K562 (cell line): ENCODE results near the gene PARP1. TPM values are rescaled to one million over a fixed set of nuclear protein-coding genes. Genes with fewer than 3 reads are reported as not detected.

ENCODE experiments used
- BMI1 ChIP-seq: fragments of 150-350 bp; IDR thresholded peaks from 2 replicates; pipeline ENCODE4 v1.6.1; 2014; ENCODE audit warnings: low read length
- CREB3L1 ChIP-seq: fragments of 450-650 bp; IDR thresholded peaks from 2 replicates; pipeline ENCODE4 v1.6.1; 2014; ENCODE audit warnings: low read depth, mild to moderate bottlenecking, moderate library complexity, borderline replicate concordance
- DDX20 ChIP-seq: fragments of 450-650 bp; IDR thresholded peaks from 2 replicates; pipeline ENCODE4 v1.6.1; 2016; ENCODE audit warnings: missing genetic modification characterization, low read depth, mild to moderate bottlenecking, missing compliant biosample characterization, moderate library complexity
- GTF2E2 ChIP-seq: fragments of 200-800 bp; sonication (Bioruptor generic); IDR thresholded peaks from 2 replicates; pipeline ENCODE4 v1.6.1; 2016; ENCODE audit warnings: missing genetic modification characterization, missing compliant biosample characterization
- HDAC1 ChIP-seq, 2 experiments: fragments of 450-650 bp; IDR thresholded peaks; 2 replicates each; pipeline ENCODE4 v1.6.1; 2016 to 2017; ENCODE audit warnings: inconsistent platforms in 1 of 2, mild to moderate bottlenecking in 1 of 2, moderate library complexity in 1 of 2
- NFIX ChIP-seq: fragments of 250-450 bp; sonication (Bioruptor Pico); IDR thresholded peaks from 2 replicates; pipeline ENCODE4 v1.4.0; 2020; ENCODE audit warnings: low read depth, mild to moderate bottlenecking, moderate library complexity
- NR1H2 ChIP-seq: sonication (generic); formaldehyde crosslinking; IDR thresholded peaks from 2 replicates; pipeline ENCODE4 v1.4.0; 2020; ENCODE audit warnings: mild to moderate bottlenecking, missing genetic modification reagents
- POLR2A ChIP-seq: fragments of 450-650 bp; conservative IDR thresholded peaks from 2 replicates; pipeline ENCODE4 v1.6.1; 2016
- PURB ChIP-seq: sonication (generic); formaldehyde crosslinking; IDR thresholded peaks from 2 replicates; pipeline ENCODE4 v1.9.0; 2021; ENCODE audit warnings: low read depth, mild to moderate bottlenecking, missing genetic modification reagents
- RBM22 ChIP-seq: fragments of 200-400 bp; formaldehyde crosslinking; IDR thresholded peaks from 2 replicates; pipeline ENCODE4 v1.6.1; 2018; ENCODE audit warnings: low read length, low read depth; ENCODE audit not compliant: poor library complexity, severe bottlenecking
- SOX6 ChIP-seq: fragments of 450-650 bp; IDR thresholded peaks from 2 replicates; pipeline ENCODE4 v1.6.1; 2014; ENCODE audit warnings: mild to moderate bottlenecking
- ZNF586 ChIP-seq: fragments of 450-650 bp; formaldehyde crosslinking; conservative IDR thresholded peaks from 2 replicates; pipeline ENCODE4 v1.4.0; 2020; ENCODE audit warnings: mild to moderate bottlenecking, moderate library complexity
- ZNF707 ChIP-seq: fragments of 250-450 bp; sonication (Bioruptor Pico); conservative IDR thresholded peaks from 2 replicates; pipeline ENCODE4 v1.8.0; 2022; ENCODE audit warnings: inconsistent platforms, mild to moderate bottlenecking, moderate library complexity
- polyA plus RNA-seq, 8 experiments: library from polyadenylated mRNA; depleted of rRNA in 4 of 8; stranded (reverse) in 5 of 8; unstranded in 3 of 8; fragments of >200 nt; fragmentation: Nextera tagmentation in 2 of 8; fragmentation: Illumina TruSeq in 1 of 8; extraction: Ambion mirVana in 2 of 8; extraction: Trizol in 1 of 8; gene quantifications; 2 replicates each; pipeline versions ENCODE4 v1.2.1 to v1.2.3, GENCODE V29; 2011 to 2014; ENCODE audit warnings: inconsistent platforms in 1 of 8, missing spikeins in 1 of 8
- total RNA-seq, 7 experiments: library from RNA; depleted of rRNA in 6 of 7; stranded (reverse); fragments of >200 nt in 6 of 7; fragmentation: Illumina TruSeq in 2 of 7; extraction: Trizol in 2 of 7; gene quantifications; 2 replicates each; pipeline versions ENCODE4 v1.2.1 to v1.2.3, GENCODE V29; 2011 to 2021; ENCODE audit warnings: low replicate concordance in 1 of 7
- TF ChIP-seq, protein P1 (sequence below), 2 experiments: fragments of 450-650 bp; formaldehyde crosslinking in 1 of 2; IDR thresholded peaks; 2 replicates each; pipeline versions ENCODE4 v1.4.0 to v1.6.1; 2014 to 2020; ENCODE audit warnings: mild to moderate bottlenecking in 2 of 2, borderline replicate concordance in 1 of 2, low read depth in 1 of 2
- TF ChIP-seq, protein P2 (sequence below): sonication (generic); formaldehyde crosslinking; IDR thresholded peaks from 2 replicates; pipeline ENCODE4 v1.8.0; 2022; ENCODE audit warnings: mild to moderate bottlenecking, missing genetic modification reagents, borderline replicate concordance

The PARP1 gene
- total and polyA plus RNA-seq, 9 of the 15 experiments (the other 6 are each of a cell fraction or from before 2014, with no cell fraction given), result 121 to 306 (median 250) TPM

- TF ChIP-seq, protein P1, sequence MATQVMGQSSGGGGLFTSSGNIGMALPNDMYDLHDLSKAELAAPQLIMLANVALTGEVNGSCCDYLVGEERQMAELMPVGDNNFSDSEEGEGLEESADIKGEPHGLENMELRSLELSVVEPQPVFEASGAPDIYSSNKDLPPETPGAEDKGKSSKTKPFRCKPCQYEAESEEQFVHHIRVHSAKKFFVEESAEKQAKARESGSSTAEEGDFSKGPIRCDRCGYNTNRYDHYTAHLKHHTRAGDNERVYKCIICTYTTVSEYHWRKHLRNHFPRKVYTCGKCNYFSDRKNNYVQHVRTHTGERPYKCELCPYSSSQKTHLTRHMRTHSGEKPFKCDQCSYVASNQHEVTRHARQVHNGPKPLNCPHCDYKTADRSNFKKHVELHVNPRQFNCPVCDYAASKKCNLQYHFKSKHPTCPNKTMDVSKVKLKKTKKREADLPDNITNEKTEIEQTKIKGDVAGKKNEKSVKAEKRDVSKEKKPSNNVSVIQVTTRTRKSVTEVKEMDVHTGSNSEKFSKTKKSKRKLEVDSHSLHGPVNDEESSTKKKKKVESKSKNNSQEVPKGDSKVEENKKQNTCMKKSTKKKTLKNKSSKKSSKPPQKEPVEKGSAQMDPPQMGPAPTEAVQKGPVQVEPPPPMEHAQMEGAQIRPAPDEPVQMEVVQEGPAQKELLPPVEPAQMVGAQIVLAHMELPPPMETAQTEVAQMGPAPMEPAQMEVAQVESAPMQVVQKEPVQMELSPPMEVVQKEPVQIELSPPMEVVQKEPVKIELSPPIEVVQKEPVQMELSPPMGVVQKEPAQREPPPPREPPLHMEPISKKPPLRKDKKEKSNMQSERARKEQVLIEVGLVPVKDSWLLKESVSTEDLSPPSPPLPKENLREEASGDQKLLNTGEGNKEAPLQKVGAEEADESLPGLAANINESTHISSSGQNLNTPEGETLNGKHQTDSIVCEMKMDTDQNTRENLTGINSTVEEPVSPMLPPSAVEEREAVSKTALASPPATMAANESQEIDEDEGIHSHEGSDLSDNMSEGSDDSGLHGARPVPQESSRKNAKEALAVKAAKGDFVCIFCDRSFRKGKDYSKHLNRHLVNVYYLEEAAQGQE (IDR thresholded peaks at IDR 0.05; ENCODE audit: borderline replicate concordance), result no peak
- TF ChIP-seq, protein P1 (CRISPR knock-in tag; IDR thresholded peaks at IDR 0.05; ENCODE audit: low read depth), result no peak
- TF ChIP-seq ZNF586, result no peak
- TF ChIP-seq GTF2E2 (tag), result 0 out of 2 replicates have a peak, but pooled peaks have one; percentile 26
- no peak for TF ChIP-seq NFIX
- TF ChIP-seq CREB3L1, result no peak
- peak; percentile 16; the same call in 1 of the 2 replicates for TF ChIP-seq POLR2A
- no peak for TF ChIP-seq DDX20 (tag)
- no peak for TF ChIP-seq BMI1
- TF ChIP-seq, protein P2, sequence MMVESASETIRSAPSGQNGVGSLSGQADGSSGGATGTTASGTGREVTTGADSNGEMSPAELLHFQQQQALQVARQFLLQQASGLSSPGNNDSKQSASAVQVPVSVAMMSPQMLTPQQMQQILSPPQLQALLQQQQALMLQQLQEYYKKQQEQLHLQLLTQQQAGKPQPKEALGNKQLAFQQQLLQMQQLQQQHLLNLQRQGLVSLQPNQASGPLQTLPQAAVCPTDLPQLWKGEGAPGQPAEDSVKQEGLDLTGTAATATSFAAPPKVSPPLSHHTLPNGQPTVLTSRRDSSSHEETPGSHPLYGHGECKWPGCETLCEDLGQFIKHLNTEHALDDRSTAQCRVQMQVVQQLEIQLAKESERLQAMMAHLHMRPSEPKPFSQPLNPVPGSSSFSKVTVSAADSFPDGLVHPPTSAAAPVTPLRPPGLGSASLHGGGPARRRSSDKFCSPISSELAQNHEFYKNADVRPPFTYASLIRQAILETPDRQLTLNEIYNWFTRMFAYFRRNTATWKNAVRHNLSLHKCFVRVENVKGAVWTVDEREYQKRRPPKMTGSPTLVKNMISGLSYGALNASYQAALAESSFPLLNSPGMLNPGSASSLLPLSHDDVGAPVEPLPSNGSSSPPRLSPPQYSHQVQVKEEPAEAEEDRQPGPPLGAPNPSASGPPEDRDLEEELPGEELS (CRISPR knock-in tag), result no peak
- TF ChIP-seq NR1H2 (CRISPR knock-in tag), result no peak
- TF ChIP-seq HDAC1 (IDR thresholded peaks at IDR 0.05), result 0 out of 4 replicates have a peak, but pooled peaks of 1 of the 2 experiments have one; percentile 32
- no peak for TF ChIP-seq PURB (CRISPR knock-in tag)
- TF ChIP-seq RBM22, result no peak
- no peak for TF ChIP-seq ZNF707 (CRISPR knock-in tag)
- no peak for TF ChIP-seq SOX6
Measured at GRCh38 chr1:226406401-226406881, 1.5 kb downstream of the PARP1 start (continued).
